K562 (cell line): Measurements from ENCODE around the gene SPATA33.

Experiments used
- EZH2 ChIP-seq: IDR thresholded peaks from 2 replicates; pipeline ENCODE4 v1.6.1; 2012; ENCODE audit warnings: low read depth, mild to moderate bottlenecking, inconsistent platforms, low read length, borderline replicate concordance
- MAFF ChIP-seq: IDR thresholded peaks from 2 replicates; pipeline ENCODE4 v1.6.1; 2012; ENCODE audit warnings: low read length, improper control_type of control experiment
- MXI1 ChIP-seq: IDR thresholded peaks from 2 replicates; pipeline ENCODE4 v1.6.1; 2011; ENCODE audit warnings: low read depth, mild to moderate bottlenecking, improper control_type of control experiment, low read length
- MYNN ChIP-seq, 2 experiments: sonication (generic); formaldehyde crosslinking in 1 of 2; IDR thresholded peaks; 2 replicates each; pipeline versions ENCODE4 v1.5.0 to v1.6.1; 2016 to 2020; ENCODE audit warnings: antibody characterized with exemption in 1 of 2, missing genetic modification reagents in 1 of 2
- NELFE ChIP-seq: IDR thresholded peaks from 2 replicates; pipeline ENCODE4 v1.6.1; 2011; ENCODE audit warnings: mild to moderate bottlenecking; ENCODE audit not compliant: insufficient read depth, insufficient read length
- NFIC ChIP-seq: fragments of 450-650 bp; IDR thresholded peaks from 2 replicates; pipeline ENCODE4 v1.6.1; 2017; ENCODE audit warnings: mild to moderate bottlenecking, inconsistent platforms
- RCOR1 ChIP-seq, 2 experiments: IDR thresholded peaks; 2 replicates each; pipeline ENCODE4 v1.6.1; 2012; ENCODE audit warnings: low read depth in 2 of 2, low read length in 2 of 2, borderline replicate concordance in 1 of 2, improper control_type of control experiment in 1 of 2
- SP1 ChIP-seq: sonication (generic); formaldehyde crosslinking; IDR thresholded peaks from 2 replicates; pipeline ENCODE4 v1.8.1; 2022; ENCODE audit warnings: mild to moderate bottlenecking, missing genetic modification reagents
- TF ChIP-seq, protein P1 (sequence below), 3 experiments: IDR thresholded peaks in 2 of 3; conservative IDR thresholded peaks in 1 of 3; 2 replicates each; pipeline ENCODE4 v1.5.1; 2011 to 2012; ENCODE audit warnings: low read length in 3 of 3, mild to moderate bottlenecking in 3 of 3, control low read depth in 2 of 3, improper control_type of control experiment in 1 of 3, inconsistent platforms in 1 of 3, low read depth in 1 of 3, mixed read lengths in 1 of 3, moderate library complexity in 1 of 3; ENCODE audit not compliant: insufficient read depth in 2 of 3
- TF ChIP-seq, protein P2 (sequence below): sonication (generic); formaldehyde crosslinking; IDR thresholded peaks from 2 replicates; pipeline ENCODE4 v1.8.0; 2022; ENCODE audit warnings: mild to moderate bottlenecking, low read depth, missing genetic modification reagents
- TF ChIP-seq, protein P3 (sequence below): sonication (generic); formaldehyde crosslinking; IDR thresholded peaks from 2 replicates; pipeline ENCODE4 v1.8.0; 2022; ENCODE audit warnings: missing genetic modification reagents, mild to moderate bottlenecking, borderline replicate concordance
- TF ChIP-seq, protein P4 (sequence below): IDR thresholded peaks from 2 replicates; pipeline ENCODE4 v1.6.1; 2011; ENCODE audit not compliant: insufficient read length; ENCODE audit errors: extremely low read depth

DNA sequence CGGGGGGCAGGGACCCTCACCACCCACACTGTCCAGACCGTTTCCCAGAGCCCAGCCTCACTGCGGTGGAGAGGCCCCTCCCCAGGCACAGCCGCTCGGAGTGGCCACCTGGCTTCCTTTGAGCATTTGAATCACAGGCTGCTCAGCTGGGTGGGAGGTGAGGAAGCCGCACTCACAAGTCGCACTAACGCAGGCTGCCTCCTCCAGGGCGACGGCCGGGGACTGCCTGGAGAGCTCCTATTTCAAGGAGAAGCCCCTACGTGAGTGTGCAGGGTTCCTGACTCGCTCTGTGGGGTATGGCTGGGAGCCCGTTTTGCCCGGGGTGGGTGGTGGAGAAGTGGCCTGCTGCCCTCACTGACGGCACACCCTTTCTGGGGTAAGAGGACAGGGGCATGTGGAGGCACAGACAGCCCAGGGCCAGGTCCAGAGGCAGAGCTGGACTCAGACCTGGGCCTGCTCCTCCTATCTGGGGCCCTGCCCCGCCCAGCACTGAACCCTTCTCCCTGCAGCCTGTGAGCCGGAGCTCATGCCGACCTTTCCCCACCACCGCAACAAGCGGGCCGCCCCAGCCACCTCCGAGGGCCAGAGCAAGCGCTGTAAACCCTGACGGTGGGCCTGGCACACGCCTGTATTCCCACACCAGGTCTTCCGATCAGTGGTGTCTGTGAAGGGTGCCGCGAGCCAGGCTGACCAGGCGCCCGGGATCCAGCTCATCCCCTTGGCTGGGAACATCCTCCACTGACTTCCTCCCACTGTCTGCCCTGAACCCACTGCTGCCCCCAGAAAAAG, 37.6 kb downstream of the SPATA33 start:
- no peak for TF ChIP-seq MAFF
- TF ChIP-seq MYNN (IDR thresholded peaks at IDR 0.05): no peak
- TF ChIP-seq MYNN (CRISPR knock-in tag; IDR thresholded peaks at IDR 0.05): no peak
- TF ChIP-seq, protein P1, sequence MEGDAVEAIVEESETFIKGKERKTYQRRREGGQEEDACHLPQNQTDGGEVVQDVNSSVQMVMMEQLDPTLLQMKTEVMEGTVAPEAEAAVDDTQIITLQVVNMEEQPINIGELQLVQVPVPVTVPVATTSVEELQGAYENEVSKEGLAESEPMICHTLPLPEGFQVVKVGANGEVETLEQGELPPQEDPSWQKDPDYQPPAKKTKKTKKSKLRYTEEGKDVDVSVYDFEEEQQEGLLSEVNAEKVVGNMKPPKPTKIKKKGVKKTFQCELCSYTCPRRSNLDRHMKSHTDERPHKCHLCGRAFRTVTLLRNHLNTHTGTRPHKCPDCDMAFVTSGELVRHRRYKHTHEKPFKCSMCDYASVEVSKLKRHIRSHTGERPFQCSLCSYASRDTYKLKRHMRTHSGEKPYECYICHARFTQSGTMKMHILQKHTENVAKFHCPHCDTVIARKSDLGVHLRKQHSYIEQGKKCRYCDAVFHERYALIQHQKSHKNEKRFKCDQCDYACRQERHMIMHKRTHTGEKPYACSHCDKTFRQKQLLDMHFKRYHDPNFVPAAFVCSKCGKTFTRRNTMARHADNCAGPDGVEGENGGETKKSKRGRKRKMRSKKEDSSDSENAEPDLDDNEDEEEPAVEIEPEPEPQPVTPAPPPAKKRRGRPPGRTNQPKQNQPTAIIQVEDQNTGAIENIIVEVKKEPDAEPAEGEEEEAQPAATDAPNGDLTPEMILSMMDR (IDR thresholded peaks at IDR 0.05 in 2 of 3, conservative IDR thresholded peaks at IDR 0.05 in 1 of 3; ENCODE audit: insufficient read depth in 2 of 3, low read depth in 1 of 3, low read length in 3 of 3): no peak
- TF ChIP-seq, protein P2, sequence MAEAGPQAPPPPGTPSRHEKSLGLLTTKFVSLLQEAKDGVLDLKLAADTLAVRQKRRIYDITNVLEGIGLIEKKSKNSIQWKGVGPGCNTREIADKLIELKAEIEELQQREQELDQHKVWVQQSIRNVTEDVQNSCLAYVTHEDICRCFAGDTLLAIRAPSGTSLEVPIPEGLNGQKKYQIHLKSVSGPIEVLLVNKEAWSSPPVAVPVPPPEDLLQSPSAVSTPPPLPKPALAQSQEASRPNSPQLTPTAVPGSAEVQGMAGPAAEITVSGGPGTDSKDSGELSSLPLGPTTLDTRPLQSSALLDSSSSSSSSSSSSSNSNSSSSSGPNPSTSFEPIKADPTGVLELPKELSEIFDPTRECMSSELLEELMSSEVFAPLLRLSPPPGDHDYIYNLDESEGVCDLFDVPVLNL (CRISPR knock-in tag): no peak
- TF ChIP-seq SP1 (CRISPR knock-in tag): no peak
- TF ChIP-seq MXI1: no peak
- TF ChIP-seq EZH2: no peak
- no peak for TF ChIP-seq NELFE
- TF ChIP-seq, protein P3, sequence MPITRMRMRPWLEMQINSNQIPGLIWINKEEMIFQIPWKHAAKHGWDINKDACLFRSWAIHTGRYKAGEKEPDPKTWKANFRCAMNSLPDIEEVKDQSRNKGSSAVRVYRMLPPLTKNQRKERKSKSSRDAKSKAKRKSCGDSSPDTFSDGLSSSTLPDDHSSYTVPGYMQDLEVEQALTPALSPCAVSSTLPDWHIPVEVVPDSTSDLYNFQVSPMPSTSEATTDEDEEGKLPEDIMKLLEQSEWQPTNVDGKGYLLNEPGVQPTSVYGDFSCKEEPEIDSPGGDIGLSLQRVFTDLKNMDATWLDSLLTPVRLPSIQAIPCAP (CRISPR knock-in tag): no peak
- TF ChIP-seq, protein P4, sequence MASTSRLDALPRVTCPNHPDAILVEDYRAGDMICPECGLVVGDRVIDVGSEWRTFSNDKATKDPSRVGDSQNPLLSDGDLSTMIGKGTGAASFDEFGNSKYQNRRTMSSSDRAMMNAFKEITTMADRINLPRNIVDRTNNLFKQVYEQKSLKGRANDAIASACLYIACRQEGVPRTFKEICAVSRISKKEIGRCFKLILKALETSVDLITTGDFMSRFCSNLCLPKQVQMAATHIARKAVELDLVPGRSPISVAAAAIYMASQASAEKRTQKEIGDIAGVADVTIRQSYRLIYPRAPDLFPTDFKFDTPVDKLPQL: no peak
- no peak for TF ChIP-seq NFIC
- no peak for TF ChIP-seq RCOR1 (IDR thresholded peaks at IDR 0.05; ENCODE audit: borderline replicate concordance in 1 of 2, low read depth in 2 of 2, low read length in 2 of 2)
